ENCODE measurements around the gene OR4M2.
"Not testable (repeated sequence)": the region's sequence is repeated elsewhere in the genome, so short reads cannot be mapped to it uniquely, and the experiment has no call there.

OR4M2 gene, protein sequence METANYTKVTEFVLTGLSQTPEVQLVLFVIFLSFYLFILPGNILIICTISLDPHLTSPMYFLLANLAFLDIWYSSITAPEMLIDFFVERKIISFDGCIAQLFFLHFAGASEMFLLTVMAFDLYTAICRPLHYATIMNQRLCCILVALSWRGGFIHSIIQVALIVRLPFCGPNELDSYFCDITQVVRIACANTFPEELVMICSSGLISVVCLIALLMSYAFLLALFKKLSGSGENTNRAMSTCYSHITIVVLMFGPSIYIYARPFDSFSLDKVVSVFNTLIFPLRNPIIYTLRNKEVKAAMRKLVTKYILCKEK

DNA sequence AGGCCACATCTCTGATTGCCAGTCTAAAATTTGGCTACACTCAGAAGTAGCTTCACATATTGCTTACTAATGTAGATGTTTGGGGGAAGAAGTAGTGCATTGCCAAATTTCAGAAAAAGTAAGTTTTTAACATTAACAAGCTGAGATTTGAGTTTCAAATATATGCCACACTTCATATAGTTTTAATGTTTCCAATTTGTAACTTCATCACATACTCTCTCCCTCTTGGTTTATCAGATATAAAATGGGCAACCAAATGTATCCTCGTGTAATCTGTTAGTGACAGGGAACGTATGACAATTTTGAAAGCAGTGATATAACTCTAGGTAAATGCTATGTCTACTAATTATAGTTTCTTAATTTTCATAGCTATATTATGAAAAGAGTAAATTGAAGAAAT is at the start of gene OR4M2:
Gene OR4M2, plus strand, starts transcription at position 301 of the 400 bp plus-strand sequence. Its CDS starts 98 bp downstream, at position 399.
- DNase-seq (ENCODE audit: low read depth): not testable (repeated sequence)

DNA sequence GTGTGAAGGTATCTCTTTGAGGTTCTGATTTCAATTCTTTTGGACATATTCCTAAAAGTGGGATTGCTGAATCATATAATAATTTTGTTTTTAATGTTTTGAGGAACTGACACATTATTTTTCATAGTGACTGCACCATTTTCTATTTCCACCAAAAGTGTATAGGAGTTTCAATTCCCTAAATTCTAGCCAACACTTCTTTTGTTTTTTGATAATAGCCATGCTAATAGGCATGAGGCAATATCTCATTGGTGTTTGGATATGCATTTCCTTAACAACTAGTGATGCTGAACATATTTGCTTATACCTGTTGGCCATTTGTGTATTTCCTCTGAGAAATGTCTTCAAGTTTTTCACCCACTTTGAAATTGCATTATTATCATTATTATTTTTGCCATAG is 11.1 kb upstream of the OR4M2 start:
- DNase-seq (ENCODE audit: low read depth): not testable (repeated sequence)

DNA sequence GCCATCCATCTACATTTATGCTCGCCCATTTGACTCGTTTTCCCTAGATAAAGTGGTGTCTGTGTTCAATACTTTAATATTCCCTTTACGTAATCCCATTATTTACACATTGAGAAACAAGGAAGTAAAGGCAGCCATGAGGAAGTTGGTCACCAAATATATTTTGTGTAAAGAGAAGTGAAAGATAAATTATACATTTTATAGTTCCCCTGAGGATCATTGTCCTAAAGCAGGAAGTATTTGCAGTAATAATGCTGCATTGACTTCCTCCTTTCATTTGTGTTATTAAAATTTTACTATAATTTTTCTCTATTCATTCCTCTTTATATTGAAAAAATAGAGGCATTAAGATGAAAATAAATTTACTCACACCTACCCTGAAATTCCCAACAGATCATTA is 1.1 kb downstream of the OR4M2 start:
- DNase-seq (ENCODE audit: low read depth): not testable (repeated sequence)

DNA sequence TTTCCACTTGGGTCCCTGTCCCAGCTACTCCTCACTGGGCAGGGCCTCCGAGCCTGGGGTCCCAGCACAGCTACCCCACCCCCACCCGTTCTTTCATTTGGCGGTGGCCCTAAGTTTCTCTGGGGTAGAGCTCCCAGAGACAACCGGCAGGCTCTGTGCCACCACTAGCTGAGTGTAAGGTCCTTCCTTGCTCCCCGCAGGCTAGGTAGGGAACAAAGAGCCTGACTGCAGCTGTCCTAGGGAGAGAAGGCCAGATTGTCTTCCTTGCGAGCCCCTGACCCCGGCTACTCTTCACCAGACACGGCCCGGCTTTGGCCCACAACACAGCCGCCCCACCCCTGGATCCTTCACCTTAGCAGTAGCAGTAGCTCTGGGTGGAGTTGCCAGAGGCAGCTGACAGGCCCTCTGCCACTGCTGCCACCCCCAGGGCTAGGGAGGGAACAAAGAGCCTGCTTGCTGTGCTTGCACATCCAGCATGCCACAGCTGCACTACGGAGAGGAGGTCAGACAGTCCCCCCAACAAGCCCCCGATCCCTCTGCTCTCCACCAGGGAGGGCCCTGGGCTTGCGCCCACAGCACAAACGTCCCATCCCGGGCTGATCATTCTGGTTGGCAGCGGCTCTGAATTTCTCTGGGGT is 18.4 kb downstream of the OR4M2 start:
- DNase-seq (ENCODE audit: low read depth): not testable (repeated sequence)

DNA sequence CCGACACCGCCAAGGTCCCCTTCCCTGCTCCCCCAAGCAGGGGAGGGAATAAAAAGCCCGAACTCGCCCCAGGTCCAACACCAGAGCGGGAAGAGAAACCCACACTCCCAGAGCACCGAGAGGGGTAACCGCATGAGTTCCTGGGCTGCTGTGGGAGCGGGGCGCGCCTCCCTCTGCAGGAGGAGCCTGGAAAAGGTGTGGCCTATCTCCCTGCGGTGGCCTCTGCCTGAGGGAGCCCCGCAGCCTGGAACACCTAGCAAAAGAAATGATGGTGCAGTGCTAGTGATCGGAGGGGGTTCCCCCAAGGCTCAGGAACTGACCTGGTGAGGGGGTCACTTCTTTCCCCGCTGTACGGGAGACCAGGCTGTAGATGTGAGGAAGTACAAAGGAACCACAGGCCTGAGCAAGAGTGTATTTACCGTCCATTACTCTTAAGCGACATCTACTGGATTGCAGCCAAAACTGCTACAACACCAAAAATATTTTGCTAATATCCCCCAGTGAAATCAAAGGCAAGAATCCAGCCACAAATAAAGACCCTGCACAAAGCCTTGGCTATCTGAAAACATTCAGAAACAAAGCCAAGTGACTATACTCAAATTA is 19.1 kb downstream of the OR4M2 start:
- not testable (repeated sequence) for DNase-seq (ENCODE audit: low read depth)

DNA sequence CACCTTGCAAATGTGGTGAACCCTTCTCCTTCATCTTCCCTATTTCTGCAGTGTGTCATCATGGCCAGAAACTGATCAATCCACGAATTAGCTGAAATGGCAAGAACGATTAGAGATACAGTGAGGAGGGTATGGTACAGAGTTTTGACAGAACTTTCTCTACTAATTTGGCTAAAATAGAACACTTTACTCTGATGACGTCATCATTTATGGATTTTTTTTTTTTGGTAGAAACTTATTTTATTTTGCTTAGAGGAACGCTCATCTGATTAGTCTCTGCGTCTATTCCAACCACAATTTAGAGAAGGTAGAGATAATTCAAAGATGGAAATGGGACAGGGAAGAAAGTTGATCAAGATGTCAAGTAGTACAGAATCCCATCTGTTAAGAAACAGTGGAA is 41.7 kb downstream of the OR4M2 start:
- not testable (repeated sequence) for DNase-seq (ENCODE audit: low read depth)
